Caco-2 (cell line): ENCODE data around the gene C16orf78. TPM values are rescaled to one million over a fixed set of nuclear protein-coding genes. Genes with fewer than 3 reads are reported as not detected.

ENCODE experiments used
- BruUV-seq: library from RNA; stranded (reverse); fragments of 400-500 nt; replicated peaks from 2 replicates; lab custom pipeline; 2021; lab: Mats Ljungman, UMichigan
- CTCF ChIA-PET: fragments of 300-600 bp; sonication (Branson Sonifier 250); formaldehyde crosslinking; loops from one replicate; lab custom pipeline; 2022; ENCODE audit warnings: antibody characterized with exemption; lab: Charles Lee
- POLR2A ChIA-PET: fragments of 300-600 bp; sonication (Branson Sonifier 250); formaldehyde crosslinking; loops from one replicate; lab custom pipeline; 2022; ENCODE audit warnings: antibody characterized with exemption; lab: Charles Lee
- DNase-seq, 2 experiments: peaks; one replicate each; pipeline versions ENCODE4 v3.0.0 to v3.0.0-alpha.2; 2020 to 2022
- H3K27me3 ChIP-seq: replicated peaks from 2 replicates; pipeline ENCODE4 v1.6.0; 2011; ENCODE audit warnings: low read length; ENCODE audit not compliant: control insufficient read depth, insufficient read depth
- H3K36me3 ChIP-seq: 2 replicates; pipeline ENCODE4 v1.5.1; 2011; ENCODE audit warnings: low read length; ENCODE audit not compliant: control insufficient read depth, insufficient read depth
- H3K4me1 ChIP-seq: fragments of 250-450 bp; sonication (Bioruptor Pico); 2 replicates; pipeline ENCODE4 v1.5.1; 2020; ENCODE audit warnings: mild to moderate bottlenecking
- H3K4me3 ChIP-seq: 2 replicates; pipeline ENCODE4 v1.5.1; 2011; ENCODE audit warnings: low read depth, mild to moderate bottlenecking, control low read depth, low read length
- H3K9me3 ChIP-seq: fragments of 250-450 bp; sonication (Bioruptor Pico); 2 replicates; pipeline ENCODE4 v1.5.1; 2020; ENCODE audit warnings: mild to moderate bottlenecking, moderate library complexity
- H3K27ac Mint-ChIP-seq: one replicate; pipeline ENCODE4 v1.8.0; 2022; ENCODE audit warnings: mixed read lengths; ENCODE audit not compliant: unreplicated experiment
- H3K27me3 Mint-ChIP-seq: one replicate; pipeline ENCODE4 v1.8.0; 2022; ENCODE audit warnings: mixed read lengths; ENCODE audit not compliant: insufficient read depth, unreplicated experiment
- H3K36me3 Mint-ChIP-seq: one replicate; pipeline ENCODE4 v1.8.0; 2022; ENCODE audit warnings: mild to moderate bottlenecking, mixed read lengths; ENCODE audit not compliant: insufficient read depth, unreplicated experiment
- H3K4me1 Mint-ChIP-seq: one replicate; pipeline ENCODE4 v1.8.0; 2022; ENCODE audit warnings: low read depth, mixed read lengths; ENCODE audit not compliant: unreplicated experiment
- H3K4me3 Mint-ChIP-seq: one replicate; pipeline ENCODE4 v1.8.0; 2022; ENCODE audit warnings: mild to moderate bottlenecking, moderate library complexity, mixed read lengths; ENCODE audit not compliant: unreplicated experiment
- H3K9me3 Mint-ChIP-seq: one replicate; pipeline ENCODE4 v1.8.0; 2022; ENCODE audit warnings: mixed read lengths; ENCODE audit not compliant: unreplicated experiment
- CTCF ChIP-seq, 2 experiments: fragments of 200-600 bp in 1 of 2; IDR thresholded peaks; 1 replicate in 1 of 2; 2 replicates in 1 of 2; pipeline versions ENCODE4 v1.5.1 to v1.8.0; 2011 to 2022; ENCODE audit warnings: antibody characterized with exemption in 1 of 2, control low read depth in 1 of 2, inconsistent platforms in 1 of 2, low read depth in 1 of 2, low read length in 1 of 2, mild to moderate bottlenecking in 1 of 2, moderate library complexity in 1 of 2; ENCODE audit not compliant: insufficient read depth in 1 of 2, severe bottlenecking in 1 of 2, unreplicated experiment in 1 of 2
- intact Hi-C: fragments of 100-400 bp; cut with micrococcal nuclease; formaldehyde crosslinking; loops from one replicate; pipeline ENCODE4 v1.10.0; 2022; ENCODE audit not compliant: unreplicated experiment
- total RNA-seq: library from RNA; stranded (reverse); gene quantifications from 2 replicates; pipeline ENCODE4 v1.2.3, GENCODE V29; 2022

Gene C16orf78
- total RNA-seq, 1 experiment from 2014 or later, result not detected

- no peak for DNase-seq
- intact Hi-C loops, result no loop called here
- CTCF ChIA-PET, result no interaction called here
- Histone ChIP-seq H3K36me3 (no peaks in the 10 kb centered on the region), H3K27me3 (no peaks in the 10 kb centered on the region), H3K4me1 (no peaks in the 10 kb centered on the region), H3K9me3 (no peaks in the 10 kb centered on the region), H3K4me3 (no peak overlapping the region)
- no peaks in the 10 kb centered on the region for H3K9me3 Mint-ChIP-seq
- H3K4me3 Mint-ChIP-seq, result no peak overlapping the region
- POLR2A ChIA-PET, result no interaction called here
- no peaks in the 10 kb centered on the region for H3K36me3 Mint-ChIP-seq
- no peak for TF ChIP-seq CTCF (IDR thresholded peaks at IDR 0.05; ENCODE audit: insufficient read depth in 1 of 2, low read depth in 1 of 2, low read length in 1 of 2, severe bottlenecking in 1 of 2, unreplicated experiment in 1 of 2)
- BruUV-seq, result no TSS peak
- H3K27me3 Mint-ChIP-seq, result peaks cover 28% of the 10 kb centered on the region
- no peaks in the 10 kb centered on the region for H3K4me1 Mint-ChIP-seq
- H3K27ac Mint-ChIP-seq, result no peak overlapping the region
Measured at GRCh38 chr16:49328325-49328724, 45.3 kb upstream of the C16orf78 start.

- Mint-ChIP-seq H3K4me3 (no peak overlapping the region), H3K9me3 (no peaks in the 10 kb centered on the region), H3K27ac (no peak overlapping the region), H3K36me3 (no peaks in the 10 kb centered on the region), H3K4me1 (no peaks in the 10 kb centered on the region), H3K27me3 (peaks cover 22% of the 10 kb centered on the region)
- H3K27me3 ChIP-seq, result no peaks in the 10 kb centered on the region
- no peaks in the 10 kb centered on the region for H3K36me3 ChIP-seq
- CTCF ChIA-PET, result interaction anchor here (0.5 kb wide), 1 partner anchor 272 kb away, joined by 3 read pairs; no protein-coding TSS in a partner anchor
- intact Hi-C loops, result no loop called here
- no peaks in the 10 kb centered on the region for H3K9me3 ChIP-seq
- peak in 1 of 2 experiments; percentile 18 for DNase-seq
- no TSS peak for BruUV-seq
- POLR2A ChIA-PET, result no interaction called here
- no peaks in the 10 kb centered on the region for H3K4me1 ChIP-seq
- no peak overlapping the region for H3K4me3 ChIP-seq
- TF ChIP-seq CTCF (IDR thresholded peaks at IDR 0.05; ENCODE audit: insufficient read depth in 1 of 2, low read depth in 1 of 2, low read length in 1 of 2, severe bottlenecking in 1 of 2, unreplicated experiment in 1 of 2), result peak in 1 of 2 experiments; percentile 32
Measured at GRCh38 chr16:49330562-49331201, 42.9 kb upstream of the C16orf78 start.

- no peak overlapping the region for H3K27ac Mint-ChIP-seq
- no peaks in the 10 kb centered on the region for H3K4me1 Mint-ChIP-seq
- no peaks in the 10 kb centered on the region for H3K36me3 Mint-ChIP-seq
- intact Hi-C loops, result no loop called here
- no peaks in the 10 kb centered on the region for H3K4me1 ChIP-seq
- H3K4me3 Mint-ChIP-seq, result no peak overlapping the region
- no peaks in the 10 kb centered on the region for H3K9me3 ChIP-seq
- DNase-seq, result no peak
- BruUV-seq, result no TSS peak
- H3K27me3 ChIP-seq, result no peaks in the 10 kb centered on the region
- no peak overlapping the region for H3K4me3 ChIP-seq
- ChIA-PET CTCF (interaction anchor here (0.6 to 0.7 kb wide), 2 partner anchors 48 to 349 kb away, joined by 3 to 4 read pairs; no protein-coding TSS in a partner anchor), POLR2A (interaction anchor here (0.6 kb wide), 1 partner anchor 23 kb away, joined by 4 read pairs; no protein-coding TSS in a partner anchor)
- no peaks in the 10 kb centered on the region for H3K9me3 Mint-ChIP-seq
- no peak for TF ChIP-seq CTCF (IDR thresholded peaks at IDR 0.05; ENCODE audit: insufficient read depth in 1 of 2, low read depth in 1 of 2, low read length in 1 of 2, severe bottlenecking in 1 of 2, unreplicated experiment in 1 of 2)
- H3K36me3 ChIP-seq, result no peaks in the 10 kb centered on the region
- peaks cover 16% of the 10 kb centered on the region for H3K27me3 Mint-ChIP-seq
Measured at GRCh38 chr16:49332589-49333258, 40.9 kb upstream of the C16orf78 start.
